ENCODE data around the gene SHROOM1. TPM values are rescaled to one million over a fixed set of nuclear protein-coding genes. Genes with fewer than 3 reads are reported as not detected.

The SHROOM1 gene
- total and polyA plus RNA-seq, 2 donors (not counting 3 experiments of a cell fraction or from before 2014, with no cell fraction given) = 12.8 to 20.9 TPM

DNA sequence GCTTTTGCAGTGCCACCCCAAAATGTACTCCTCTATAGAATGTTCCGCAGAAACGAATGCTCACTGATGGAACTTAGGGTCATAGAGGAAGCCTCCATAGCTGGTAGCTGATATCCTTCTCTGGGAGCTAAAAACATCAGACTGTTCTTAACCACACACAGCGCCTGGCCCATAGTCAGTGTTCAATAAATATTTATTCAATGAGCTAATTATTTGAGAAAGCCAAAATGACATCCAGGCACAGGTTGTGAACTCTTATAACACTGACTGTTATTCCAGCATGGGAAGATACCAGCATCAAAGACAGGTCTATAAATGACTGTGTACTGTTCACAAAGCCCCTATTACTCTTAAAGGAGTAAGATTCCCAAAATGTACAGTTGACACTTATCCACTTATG is 22.9 kb upstream of the SHROOM1 start:
- Histone ChIP-seq H3K79me2 (ENCODE audit: control insufficient read depth, insufficient read depth, low read length) (no peaks in the 10 kb centered on the region), H3K4me1 (ENCODE audit: control insufficient read depth, extremely low read depth, insufficient read depth, low read length) (no peaks in the 10 kb centered on the region), H3K27me3 (ENCODE audit: control insufficient read depth in 2 of 2, insufficient read depth in 2 of 2, low read length in 2 of 2) (no peaks in the 10 kb centered on the region), H3K9ac (replicated peaks; ENCODE audit: extremely low read depth, insufficient read depth, low read length) (no peak overlapping the region), H4K20me1 (replicated peaks; ENCODE audit: control insufficient read depth, extremely low read depth, insufficient read depth, low read length) (no peaks in the 10 kb centered on the region), H2AFZ (ENCODE audit: low read depth, low read length) (no peak overlapping the region), H3K36me3 (ENCODE audit: control insufficient read depth in 2 of 2, extremely low read depth in 1 of 2, insufficient read depth in 2 of 2, low read length in 2 of 2) (no peaks in the 10 kb centered on the region), H3K27ac (ENCODE audit: insufficient read depth, low read depth, low read length) (no peak overlapping the region), H3K4me2 (ENCODE audit: insufficient read depth, low read length) (no peak overlapping the region), H3K9me3 (replicated peaks; ENCODE audit: control insufficient read depth, insufficient read depth, low read length) (no peaks in the 10 kb centered on the region), H3K9me1 (replicated peaks; ENCODE audit: control insufficient read depth, extremely low read depth, insufficient read depth, low read length) (no peaks in the 10 kb centered on the region), H3K4me3 (replicated peaks in 1 of 3; ENCODE audit: insufficient read depth in 1 of 3, low read depth in 1 of 3, low read length in 3 of 3) (no peak overlapping the region)
- no TSS peak for BruUV-seq (replicated peaks)
- peak; percentile 66 for FAIRE-seq
- no peak for TF ChIP-seq GATA2 (IDR thresholded peaks at IDR 0.05; ENCODE audit: insufficient read depth, insufficient read length, low read depth, low read length)
- no peak for TF ChIP-seq EZH2 (IDR thresholded peaks at IDR 0.05; ENCODE audit: borderline replicate concordance, low read depth, low read length, severe bottlenecking)
- TF ChIP-seq, protein P1, sequence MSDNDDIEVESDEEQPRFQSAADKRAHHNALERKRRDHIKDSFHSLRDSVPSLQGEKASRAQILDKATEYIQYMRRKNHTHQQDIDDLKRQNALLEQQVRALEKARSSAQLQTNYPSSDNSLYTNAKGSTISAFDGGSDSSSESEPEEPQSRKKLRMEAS (IDR thresholded peaks at IDR 0.05; ENCODE audit: insufficient read depth, insufficient read length) = no peak
- TF ChIP-seq FOS (IDR thresholded peaks at IDR 0.05; ENCODE audit: borderline replicate concordance, insufficient read depth, low read length) = no peak
- no peak for TF ChIP-seq MYC (IDR thresholded peaks at IDR 0.05; ENCODE audit: low read depth, low read length)
- no peak for TF ChIP-seq POLR2AphosphoS5 (IDR thresholded peaks at IDR 0.05; ENCODE audit: insufficient read depth, low read depth, low read length)
- TF ChIP-seq JUN (IDR thresholded peaks at IDR 0.05; ENCODE audit: borderline replicate concordance, insufficient read depth, insufficient read length, low read depth) = no peak
- TF ChIP-seq POLR2A (IDR thresholded peaks at IDR 0.05; ENCODE audit: low read depth, low read length) = no peak
- TF ChIP-seq, protein P2, sequence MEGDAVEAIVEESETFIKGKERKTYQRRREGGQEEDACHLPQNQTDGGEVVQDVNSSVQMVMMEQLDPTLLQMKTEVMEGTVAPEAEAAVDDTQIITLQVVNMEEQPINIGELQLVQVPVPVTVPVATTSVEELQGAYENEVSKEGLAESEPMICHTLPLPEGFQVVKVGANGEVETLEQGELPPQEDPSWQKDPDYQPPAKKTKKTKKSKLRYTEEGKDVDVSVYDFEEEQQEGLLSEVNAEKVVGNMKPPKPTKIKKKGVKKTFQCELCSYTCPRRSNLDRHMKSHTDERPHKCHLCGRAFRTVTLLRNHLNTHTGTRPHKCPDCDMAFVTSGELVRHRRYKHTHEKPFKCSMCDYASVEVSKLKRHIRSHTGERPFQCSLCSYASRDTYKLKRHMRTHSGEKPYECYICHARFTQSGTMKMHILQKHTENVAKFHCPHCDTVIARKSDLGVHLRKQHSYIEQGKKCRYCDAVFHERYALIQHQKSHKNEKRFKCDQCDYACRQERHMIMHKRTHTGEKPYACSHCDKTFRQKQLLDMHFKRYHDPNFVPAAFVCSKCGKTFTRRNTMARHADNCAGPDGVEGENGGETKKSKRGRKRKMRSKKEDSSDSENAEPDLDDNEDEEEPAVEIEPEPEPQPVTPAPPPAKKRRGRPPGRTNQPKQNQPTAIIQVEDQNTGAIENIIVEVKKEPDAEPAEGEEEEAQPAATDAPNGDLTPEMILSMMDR (IDR thresholded peaks at IDR 0.05; ENCODE audit: extremely low read depth in 1 of 2, insufficient read depth in 1 of 2, low read depth in 1 of 2, low read length in 2 of 2) = no peak
- DNase-seq (ENCODE audit: low read depth, low spot score) = no peak
- ChIA-PET POLR2A (no interaction called here), CTCF (interaction anchor here (0.9 to 2.2 kb wide), 4 partner anchors 10 to 30 kb away, joined by 3 to 13 read pairs (median 6); partner anchors contain the start of gene SHROOM1)
- dilution Hi-C loops (cut with MboI; ENCODE audit: extremely low pct_ligation_motif_present, low sequenced_read_pairs) (no loop called here), intact Hi-C loops (cut with micrococcal nuclease) (no loop called here)
